ENCODE measurements around the gene WDR41. TPM values are rescaled to one million over a fixed set of nuclear protein-coding genes. Genes with fewer than 3 reads are reported as not detected.

Gene WDR41, protein sequence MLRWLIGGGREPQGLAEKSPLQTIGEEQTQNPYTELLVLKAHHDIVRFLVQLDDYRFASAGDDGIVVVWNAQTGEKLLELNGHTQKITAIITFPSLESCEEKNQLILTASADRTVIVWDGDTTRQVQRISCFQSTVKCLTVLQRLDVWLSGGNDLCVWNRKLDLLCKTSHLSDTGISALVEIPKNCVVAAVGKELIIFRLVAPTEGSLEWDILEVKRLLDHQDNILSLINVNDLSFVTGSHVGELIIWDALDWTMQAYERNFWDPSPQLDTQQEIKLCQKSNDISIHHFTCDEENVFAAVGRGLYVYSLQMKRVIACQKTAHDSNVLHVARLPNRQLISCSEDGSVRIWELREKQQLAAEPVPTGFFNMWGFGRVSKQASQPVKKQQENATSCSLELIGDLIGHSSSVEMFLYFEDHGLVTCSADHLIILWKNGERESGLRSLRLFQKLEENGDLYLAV
- total RNA-seq: 100 to 1,000 TPM in 3 of 4 donors, 10 to 100 TPM in 1; 82.7 to 161 (median 126) TPM

DNA sequence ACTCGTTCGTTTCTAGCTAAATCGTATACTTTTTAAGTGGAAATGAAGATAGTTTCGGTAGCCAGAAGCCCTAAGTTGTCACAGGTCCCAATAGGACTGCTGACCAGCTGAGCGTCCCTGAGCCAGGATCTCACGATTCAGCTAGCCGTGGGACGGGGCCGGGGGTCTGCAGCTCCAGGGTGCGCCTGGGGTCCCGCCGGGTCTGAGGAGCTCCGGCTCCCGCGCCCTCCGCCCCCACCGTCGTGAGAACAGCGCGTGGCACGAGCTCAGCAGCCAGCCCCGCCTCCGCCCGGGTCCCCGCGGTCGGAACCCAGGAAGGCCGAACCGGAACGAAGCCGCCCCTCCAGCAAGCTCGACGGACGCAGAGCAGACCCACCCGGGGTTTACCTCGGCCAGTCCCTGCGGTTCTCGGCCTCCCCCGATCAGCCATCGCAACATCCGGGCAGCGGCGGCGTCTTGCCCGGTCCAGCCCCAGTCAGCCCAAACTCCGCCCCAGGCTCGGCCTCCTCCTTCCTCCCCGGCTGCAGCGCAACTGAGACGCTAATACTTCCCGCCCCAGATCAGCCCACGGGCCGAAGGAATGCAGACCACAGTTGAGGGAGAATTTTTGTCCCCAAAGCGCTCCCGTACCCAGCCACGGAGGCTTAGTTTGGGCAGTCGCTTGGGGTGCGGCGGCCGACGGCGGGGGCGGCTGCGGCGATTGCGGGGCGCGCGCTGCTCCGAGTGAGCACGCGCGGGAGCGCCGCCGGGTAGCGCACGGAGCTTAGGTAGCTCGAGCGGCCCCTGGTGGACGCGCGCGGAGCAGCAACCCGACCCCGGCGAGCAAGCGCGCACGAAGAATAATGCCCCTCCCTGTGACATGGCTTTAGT lies at the start of gene WDR41:
TSS of gene WDR41 (minus strand) at position 534 of the 870 bp plus-strand sequence. CDS start at position 438, 96 bp downstream.
- peak within 1 kb of the TSS; percentile 91 to 97 for H3K27ac ChIP-seq
- intact Hi-C loops (cut with DNase I; ENCODE audit: low total_unique reads): no loop called here
- TF ChIP-seq, protein P1, sequence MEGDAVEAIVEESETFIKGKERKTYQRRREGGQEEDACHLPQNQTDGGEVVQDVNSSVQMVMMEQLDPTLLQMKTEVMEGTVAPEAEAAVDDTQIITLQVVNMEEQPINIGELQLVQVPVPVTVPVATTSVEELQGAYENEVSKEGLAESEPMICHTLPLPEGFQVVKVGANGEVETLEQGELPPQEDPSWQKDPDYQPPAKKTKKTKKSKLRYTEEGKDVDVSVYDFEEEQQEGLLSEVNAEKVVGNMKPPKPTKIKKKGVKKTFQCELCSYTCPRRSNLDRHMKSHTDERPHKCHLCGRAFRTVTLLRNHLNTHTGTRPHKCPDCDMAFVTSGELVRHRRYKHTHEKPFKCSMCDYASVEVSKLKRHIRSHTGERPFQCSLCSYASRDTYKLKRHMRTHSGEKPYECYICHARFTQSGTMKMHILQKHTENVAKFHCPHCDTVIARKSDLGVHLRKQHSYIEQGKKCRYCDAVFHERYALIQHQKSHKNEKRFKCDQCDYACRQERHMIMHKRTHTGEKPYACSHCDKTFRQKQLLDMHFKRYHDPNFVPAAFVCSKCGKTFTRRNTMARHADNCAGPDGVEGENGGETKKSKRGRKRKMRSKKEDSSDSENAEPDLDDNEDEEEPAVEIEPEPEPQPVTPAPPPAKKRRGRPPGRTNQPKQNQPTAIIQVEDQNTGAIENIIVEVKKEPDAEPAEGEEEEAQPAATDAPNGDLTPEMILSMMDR (IDR thresholded peaks at IDR 0.05): peak; percentile 86 to 97 (median 93)
- peak; percentile 42 to 70 for TF ChIP-seq POLR2A (IDR thresholded peaks at IDR 0.05)
- peak within 1 kb of the TSS; percentile 57 to 91 for H3K4me3 ChIP-seq
- peak; percentile 92 to 93 for DNase-seq
- no peaks in the 10 kb centered on the region for H3K36me3 ChIP-seq
- no peaks in the 10 kb centered on the region for H3K27me3 ChIP-seq
- H3K4me1 ChIP-seq: no peaks in the 10 kb centered on the region
- H3K9me3 ChIP-seq: no peaks in the 10 kb centered on the region

- H3K9me3 ChIP-seq: no peaks in the 10 kb centered on the region
- DNase-seq: no peak
- intact Hi-C loops (cut with DNase I; ENCODE audit: low total_unique reads): no loop called here
- TF ChIP-seq, protein P1 (IDR thresholded peaks at IDR 0.05): no peak
- TF ChIP-seq POLR2A (IDR thresholded peaks at IDR 0.05): no peak
- H3K36me3 ChIP-seq: no peaks in the 10 kb centered on the region
- H3K4me1 ChIP-seq: no peaks in the 10 kb centered on the region
- H3K27ac ChIP-seq: no peak overlapping the region
- no peak overlapping the region for H3K4me3 ChIP-seq
- H3K27me3 ChIP-seq: peaks cover 0 to 4% of the 10 kb centered on the region in 2 donors
Measured at GRCh38 chr5:77531297-77531696, 39.2 kb upstream of the WDR41 start.

DNA sequence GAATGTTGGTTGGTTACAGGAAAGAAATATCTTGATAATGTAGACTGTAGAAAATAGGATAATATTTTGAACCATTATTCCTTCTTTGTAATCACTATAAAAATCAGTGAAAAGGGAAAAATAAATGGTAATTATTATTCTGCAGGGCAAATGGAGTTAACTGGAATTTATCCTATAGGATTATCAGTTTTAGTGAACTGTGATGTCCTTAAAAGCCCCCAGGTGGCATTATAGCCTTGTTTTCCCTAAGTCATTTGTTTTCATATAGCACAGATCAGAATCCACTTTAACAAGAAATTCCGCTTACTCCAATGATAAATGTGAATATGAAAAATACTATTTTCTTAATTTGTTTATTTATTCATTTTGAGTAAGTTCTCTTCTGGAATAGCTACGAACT lies 26.2 kb upstream of the WDR41 start:
- Histone ChIP-seq H3K36me3 (no peaks in the 10 kb centered on the region), H3K4me1 (no peaks in the 10 kb centered on the region), H3K9me3 (no peaks in the 10 kb centered on the region), H3K27ac (no peak overlapping the region), H3K27me3 (no peaks in the 10 kb centered on the region), H3K4me3 (no peak overlapping the region)
- DNase-seq: no peak
- TF ChIP-seq POLR2A (IDR thresholded peaks at IDR 0.05): no peak
- TF ChIP-seq, protein P1 (IDR thresholded peaks at IDR 0.05): no peak
- intact Hi-C loops (cut with DNase I; ENCODE audit: low total_unique reads): no loop called here

- Histone ChIP-seq H3K36me3 (no peaks in the 10 kb centered on the region), H3K9me3 (no peaks in the 10 kb centered on the region), H3K27ac (no peak overlapping the region), H3K4me1 (no peaks in the 10 kb centered on the region), H3K4me3 (no peak overlapping the region), H3K27me3 (no peaks in the 10 kb centered on the region)
- no peak for DNase-seq
- intact Hi-C loops (cut with DNase I; ENCODE audit: low total_unique reads): no loop called here
- TF ChIP-seq, protein P1 (IDR thresholded peaks at IDR 0.05): no peak
- no peak for TF ChIP-seq POLR2A (IDR thresholded peaks at IDR 0.05)
Measured at GRCh38 chr5:77514457-77514856, 22.3 kb upstream of the WDR41 start.
